NK-92 treated with Interleukin-12 subunit alpha and Interleukin-12 subunit beta, amount 100 ng/mL, for 24 hours (cell line): ENCODE measurements around the gene SH3GLB2.
"Not testable (repeated sequence)": the region's sequence is repeated elsewhere in the genome, so short reads cannot be mapped to it uniquely, and the experiment has no call there.

Experiments
- DNase-seq: peaks from one replicate; lab custom pipeline; 2025; lab: John Stamatoyannopoulos, UW

The SH3GLB2 gene

DNA sequence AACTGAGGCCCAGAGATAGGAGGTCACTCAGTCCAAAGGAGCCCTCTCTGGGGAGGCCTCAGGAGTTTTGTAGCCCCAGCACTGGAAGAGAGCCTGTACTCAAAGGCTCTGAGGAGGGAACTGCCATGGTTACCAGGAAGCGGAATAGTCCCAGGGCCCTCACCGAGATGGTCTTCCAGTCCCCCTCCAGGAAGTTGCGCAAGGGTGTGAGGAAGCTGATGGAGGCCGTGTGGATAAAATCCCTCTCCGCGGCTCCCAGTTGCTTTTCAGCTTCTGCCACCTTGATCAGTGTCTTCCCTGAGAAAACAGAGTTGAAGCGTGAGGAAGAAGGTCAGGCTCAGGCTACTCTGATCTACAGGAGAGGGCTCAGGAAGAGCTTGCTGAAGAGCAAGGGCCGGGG, 13.5 kb downstream of the SH3GLB2 start:
- no peak for DNase-seq

DNA sequence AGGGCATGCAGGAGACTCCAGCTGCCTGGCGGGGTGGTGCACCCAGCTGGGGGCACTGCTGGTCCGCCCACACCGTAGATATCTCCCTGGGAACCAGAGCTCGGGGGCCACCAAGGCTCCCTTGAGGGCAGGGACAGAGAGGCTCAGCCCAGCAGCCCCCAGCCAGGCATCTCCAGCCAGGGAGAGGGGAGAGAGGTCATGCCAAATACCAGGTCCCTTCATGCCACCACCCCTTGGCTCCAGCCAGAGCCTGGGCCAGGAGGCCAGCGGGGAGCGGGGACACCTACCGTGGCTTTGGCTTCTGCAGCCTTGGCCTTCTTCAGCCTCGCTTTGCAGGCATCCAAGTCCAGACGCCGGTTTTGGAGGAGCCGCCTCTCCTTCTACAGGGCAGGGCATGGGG, 14.0 kb downstream of the SH3GLB2 start:
- DNase-seq: no peak

DNA sequence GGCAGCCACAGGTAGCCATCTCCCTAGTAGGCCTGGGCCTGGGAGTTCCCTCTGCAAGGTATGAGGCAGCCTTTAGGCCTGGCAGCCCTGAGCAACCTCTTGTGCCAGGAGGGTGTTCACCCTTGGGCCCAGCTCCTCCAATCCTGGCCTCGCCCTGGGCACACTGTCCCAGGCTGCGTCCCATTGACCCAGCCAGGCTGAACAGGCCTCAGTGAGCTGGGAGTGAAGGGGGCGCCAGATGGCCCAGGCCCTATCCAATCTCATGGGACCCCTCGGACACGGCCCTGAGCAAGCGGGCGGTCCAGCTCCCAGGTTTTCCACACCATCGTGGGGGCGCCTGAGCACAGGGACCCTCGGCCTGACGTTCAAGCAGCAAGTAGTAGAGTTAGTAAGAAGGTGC, 14.5 kb downstream of the SH3GLB2 start:
- no peak for DNase-seq

DNA sequence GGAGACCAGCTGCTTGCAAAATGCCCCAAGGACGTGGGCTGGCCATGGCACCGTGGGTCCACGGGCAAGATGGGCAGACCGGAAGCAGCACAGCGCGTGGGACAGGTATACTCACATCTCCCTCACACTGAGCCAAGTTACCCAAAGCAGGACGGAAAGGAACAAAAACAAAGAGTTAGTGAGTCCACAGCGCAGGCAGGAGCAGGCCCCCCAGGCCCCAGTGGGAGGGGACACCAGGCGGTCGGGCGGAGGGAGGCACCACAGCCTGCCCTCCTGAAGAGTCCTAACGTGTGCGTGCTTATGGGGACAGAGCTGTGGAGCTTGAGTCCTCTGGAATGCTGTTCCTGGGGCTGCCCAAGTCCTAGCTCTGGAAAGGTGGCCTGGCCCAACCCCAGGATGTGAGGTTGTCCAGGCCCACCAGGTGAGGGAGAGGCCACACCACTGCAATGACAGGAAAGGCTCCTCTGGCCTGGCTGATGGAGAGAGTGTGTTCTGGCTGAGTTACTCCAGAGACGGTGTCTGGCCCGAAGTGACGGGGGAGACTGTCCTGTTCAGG, 15.2 kb downstream of the SH3GLB2 start:
- no peak for DNase-seq

DNA sequence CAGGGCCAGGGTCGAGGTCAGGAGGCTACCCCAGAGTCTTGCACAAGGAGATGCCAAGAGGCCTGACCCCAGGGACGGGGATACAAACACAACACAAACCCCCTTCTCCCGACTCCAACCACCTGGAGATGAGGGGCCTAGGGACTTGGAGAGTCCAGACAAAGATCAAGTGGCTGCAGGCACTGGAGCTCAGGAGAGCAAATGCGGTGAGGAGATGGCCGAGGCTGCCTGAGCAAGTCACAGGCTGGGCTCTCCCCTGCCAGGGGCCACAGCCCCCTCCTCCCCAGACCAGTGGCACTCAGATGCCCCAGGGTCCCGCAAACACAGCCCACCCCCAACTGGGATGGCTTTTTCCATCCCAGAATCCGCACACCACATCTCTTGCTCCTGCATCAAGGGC, 15.8 kb downstream of the SH3GLB2 start:
- no peak for DNase-seq

DNA sequence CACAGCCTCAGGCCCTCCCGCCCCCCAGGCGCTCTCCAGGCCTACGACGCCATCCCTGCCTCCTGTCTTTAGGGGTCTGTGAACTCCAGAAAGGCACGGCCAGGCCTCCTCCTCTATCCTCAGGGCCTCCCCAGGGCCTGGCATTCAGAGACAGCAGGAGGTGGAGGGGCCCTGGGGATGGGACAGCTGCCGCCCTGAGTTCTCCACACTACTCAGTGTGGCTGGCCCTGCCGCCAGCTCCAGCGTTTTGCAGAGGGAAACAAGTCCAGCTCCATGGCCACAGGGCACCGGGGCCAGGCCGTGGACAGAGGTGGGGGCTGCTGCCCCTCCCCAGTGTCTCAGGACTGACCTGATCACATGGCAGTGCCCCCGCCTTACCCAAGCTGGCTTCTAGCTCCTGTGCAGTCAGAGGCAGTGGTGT, 16.4 kb downstream of the SH3GLB2 start:
- DNase-seq: no peak

DNA sequence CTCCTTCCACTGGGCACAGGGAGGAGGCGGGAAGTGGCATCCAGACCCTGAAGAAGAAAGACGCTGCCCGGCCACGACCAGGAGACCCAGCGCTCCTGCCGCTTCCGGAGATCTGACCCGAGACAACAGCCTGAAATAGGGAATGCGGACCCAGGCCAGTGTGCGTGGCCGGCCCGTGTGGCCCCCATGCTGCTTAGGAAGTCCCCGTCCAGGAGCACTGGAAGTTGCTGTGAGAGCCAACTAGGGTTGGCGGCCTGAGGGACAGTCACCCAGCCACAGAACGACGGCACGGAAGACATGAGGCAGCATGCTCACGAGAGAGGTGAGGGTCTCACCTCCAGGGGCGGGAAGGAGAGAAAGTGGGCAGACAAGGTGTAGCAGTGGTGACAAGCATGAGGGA, 17.0 kb downstream of the SH3GLB2 start:
- no peak for DNase-seq

DNA sequence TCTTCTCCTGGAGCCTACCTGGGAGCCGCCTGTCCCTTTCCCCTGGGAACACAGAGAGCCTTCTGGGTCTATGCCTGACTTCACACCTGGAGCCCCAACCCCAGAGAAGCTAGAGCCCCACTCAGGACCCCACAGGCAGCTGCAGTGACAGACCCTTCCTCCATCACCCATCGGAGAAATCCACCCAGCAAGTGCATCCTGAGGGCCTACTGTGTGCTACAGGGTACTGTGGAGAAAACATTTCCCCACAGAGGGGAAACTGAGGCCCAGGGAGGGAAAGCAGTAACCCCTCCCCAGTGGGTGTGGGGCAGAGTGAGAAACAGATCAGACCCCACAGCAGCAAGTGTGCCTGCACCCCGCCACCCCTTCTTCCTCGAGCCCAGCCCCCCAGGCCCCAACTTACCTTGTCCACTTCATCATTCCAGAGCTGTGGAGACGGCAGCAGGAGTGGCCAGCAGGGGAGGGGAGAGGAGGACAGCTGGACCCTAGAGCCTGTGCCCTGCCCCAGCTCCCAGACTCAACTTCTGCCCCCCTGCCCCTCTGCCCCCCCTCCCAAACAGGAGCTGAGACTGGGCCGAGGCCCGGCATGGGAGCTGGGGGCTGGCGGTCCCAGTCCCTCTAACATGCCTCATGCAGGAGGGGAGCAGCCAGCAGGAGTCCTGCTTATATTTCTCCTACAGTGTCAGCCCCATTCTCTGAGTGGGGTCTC, 17.7 kb downstream of the SH3GLB2 start:
- DNase-seq: no peak

DNA sequence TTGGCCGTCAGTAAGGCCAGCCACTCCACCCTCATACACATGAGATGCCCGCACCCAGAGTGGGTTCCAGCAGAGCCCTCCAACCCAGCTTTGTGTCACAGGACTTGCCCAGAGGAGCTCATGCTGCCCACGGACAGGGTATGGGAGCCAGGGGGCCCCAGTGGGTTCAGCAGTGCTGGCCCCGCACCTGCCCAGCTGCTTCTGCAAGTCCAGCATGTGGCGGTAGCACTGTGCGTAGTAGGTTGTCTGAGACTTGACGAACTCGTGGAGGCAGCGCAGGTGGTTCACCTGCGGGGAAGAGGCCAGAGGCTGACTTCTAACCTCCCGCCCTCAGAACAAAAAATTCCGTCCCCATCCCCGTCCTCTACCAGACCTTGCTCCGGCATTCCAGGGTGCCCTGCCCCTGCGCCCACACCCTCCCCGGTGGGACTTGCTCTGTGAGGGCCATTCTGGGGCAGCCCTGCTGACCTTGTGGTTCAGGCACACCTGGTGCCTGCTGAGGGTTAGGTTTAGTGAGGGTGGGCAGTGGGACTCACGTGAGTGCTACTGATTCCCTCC, 18.5 kb downstream of the SH3GLB2 start:
- DNase-seq: no peak

DNA sequence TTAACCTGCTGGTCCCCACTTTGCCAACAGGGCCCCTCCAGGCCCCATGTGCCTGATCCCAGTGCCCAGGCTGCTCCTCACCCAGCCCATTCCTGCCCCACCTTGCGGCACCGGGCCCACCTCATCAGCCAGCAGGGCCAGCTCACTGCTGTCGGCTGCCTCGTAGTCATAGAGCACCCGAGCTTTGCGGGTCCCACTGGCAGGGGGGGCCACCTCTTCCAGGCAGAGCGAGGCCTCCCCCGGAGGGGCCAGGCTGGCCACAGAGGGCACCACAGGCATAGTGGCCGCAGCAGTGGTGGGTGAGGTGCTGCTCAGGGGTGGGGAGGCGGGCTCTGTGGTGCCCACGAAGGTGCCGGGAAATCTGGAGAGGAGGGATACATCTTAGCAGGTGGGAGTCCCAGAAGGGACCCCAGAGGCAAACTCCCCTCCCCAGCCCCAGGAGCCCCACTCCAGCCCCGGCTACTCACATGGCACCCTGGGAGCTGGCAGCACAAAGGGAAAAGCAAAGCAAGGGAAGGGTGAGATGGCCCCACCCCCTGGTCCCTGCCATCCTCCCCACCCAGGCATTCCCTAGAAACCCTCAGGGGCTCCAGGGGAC, 19.0 kb downstream of the SH3GLB2 start:
- DNase-seq: no peak

DNA sequence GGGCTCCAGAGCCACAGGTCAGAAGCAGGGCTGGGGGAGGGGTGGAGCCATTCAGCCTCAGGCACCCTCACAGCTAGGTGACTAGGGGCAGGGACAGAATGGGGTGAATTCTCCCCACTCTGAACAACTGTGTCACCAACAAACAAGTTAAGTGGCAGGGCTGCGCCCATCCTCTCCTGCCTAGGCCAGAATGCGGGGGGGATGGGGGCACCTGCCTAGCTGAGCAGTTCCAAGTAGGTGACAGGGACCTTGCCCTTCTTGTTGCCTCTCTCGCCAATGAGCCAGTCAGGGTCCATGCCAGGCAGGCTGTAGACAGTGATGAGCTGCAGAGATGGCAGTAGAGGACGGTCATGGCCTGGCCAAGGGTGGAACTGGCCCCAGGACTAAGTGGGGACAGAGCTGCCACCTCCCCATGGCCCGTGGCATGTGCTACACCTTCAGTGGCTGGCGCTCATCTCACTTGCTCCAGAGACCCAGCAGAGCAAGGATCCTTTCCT, 19.6 kb downstream of the SH3GLB2 start:
- DNase-seq: no peak

DNA sequence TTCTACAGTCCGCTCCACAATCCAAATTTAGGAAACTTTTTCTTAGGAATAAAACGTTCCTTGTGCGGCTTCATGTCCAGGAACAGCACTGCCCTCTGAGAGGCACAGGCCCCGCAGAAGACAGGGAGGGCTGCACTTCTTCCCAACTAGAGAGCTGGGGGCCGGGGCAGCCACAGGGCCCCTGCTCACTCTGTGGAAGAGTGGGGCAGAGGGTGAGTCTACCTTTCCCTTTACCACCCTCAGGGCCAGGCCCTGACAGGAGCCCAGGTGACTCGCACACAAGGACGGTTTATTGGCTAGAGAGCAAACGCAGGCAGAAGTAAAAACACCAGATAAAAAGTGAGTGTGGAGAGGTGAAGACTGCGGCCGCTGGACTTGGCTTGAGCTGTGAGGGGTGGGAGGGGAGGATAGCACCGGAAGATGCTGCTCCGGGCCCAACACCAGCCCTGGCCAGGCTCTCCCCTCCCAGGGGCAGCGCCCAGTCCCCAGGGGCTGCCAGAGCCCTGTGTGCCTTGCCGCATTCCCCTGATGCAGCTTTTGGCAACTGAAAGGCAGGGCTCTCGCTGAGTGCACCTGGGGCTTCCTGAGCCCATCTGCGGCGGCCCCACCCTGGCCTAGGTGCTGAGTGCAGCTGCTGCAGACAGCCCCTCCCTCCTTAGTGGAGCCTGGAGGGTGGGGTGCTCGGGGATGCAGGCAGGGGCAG, 20.2 kb downstream of the SH3GLB2 start:
- no peak for DNase-seq

DNA sequence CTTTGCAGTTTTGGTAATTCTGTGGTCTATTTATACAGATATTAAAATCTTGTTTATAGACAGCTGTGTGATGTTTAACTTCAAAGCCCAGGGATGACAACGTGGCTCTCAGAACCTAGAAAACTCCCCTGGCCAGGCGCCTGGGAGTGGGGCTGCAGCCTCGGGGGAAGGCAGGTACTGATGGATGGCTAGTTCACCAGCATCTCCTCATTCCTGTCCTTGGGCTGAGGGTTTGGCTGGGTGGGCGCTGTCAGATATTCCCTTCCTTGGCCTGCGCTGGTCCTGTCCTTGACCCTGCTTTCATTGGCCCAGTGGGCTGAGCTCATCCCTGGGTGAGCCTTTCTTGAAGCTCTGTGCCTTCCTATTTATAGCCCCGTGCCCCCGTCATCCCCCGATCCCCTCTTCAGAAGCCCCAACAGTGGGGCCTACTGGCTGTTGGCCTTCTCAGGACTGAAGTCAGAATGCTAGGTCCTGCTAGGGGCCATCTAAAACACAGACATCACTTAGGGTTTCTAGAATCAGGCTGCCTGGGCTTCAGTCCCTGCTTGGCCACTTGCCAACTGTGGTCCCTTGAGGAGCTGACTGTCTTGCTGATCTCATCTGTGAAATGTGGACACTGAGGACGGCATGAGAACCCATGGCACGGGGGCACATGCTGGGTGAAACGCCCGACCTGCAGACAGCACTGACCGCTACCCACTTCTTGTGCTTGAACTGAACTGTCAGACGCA, 20.9 kb downstream of the SH3GLB2 start:
- DNase-seq: no peak

DNA sequence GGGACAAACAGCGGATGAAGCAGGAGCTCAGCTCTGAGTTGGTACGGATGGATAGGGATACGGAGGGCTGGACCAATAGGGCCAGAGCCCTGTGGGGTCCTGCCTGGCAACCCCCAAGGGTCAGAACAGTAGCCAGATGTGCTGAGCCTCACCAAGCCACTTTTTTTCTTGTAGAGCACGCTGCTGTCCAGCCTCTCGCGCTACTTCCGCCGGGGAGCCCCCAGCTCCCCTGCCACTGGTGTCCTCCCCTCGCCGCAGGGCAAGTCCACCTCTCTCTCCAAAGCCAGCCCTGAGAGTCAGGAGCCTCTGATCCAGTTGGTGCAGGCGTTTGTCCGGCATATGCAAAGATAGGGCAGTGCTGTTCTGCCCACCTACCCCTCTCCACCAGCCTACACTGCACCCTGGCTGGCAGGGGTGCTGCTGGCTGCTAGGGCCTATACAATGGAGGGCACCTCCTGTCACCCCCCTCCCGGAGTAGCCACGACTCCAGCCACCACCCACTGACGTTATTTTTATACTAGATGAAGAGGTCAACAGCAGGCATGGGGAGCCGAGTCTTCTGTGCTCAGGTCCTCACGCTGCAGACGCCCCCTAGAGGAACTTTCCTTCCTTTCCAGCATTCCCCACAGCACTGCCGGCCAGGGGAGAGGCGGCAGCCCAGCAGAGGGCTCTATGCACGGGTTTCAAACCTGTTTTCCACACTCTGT, 21.6 kb downstream of the SH3GLB2 start:
- no peak for DNase-seq

DNA sequence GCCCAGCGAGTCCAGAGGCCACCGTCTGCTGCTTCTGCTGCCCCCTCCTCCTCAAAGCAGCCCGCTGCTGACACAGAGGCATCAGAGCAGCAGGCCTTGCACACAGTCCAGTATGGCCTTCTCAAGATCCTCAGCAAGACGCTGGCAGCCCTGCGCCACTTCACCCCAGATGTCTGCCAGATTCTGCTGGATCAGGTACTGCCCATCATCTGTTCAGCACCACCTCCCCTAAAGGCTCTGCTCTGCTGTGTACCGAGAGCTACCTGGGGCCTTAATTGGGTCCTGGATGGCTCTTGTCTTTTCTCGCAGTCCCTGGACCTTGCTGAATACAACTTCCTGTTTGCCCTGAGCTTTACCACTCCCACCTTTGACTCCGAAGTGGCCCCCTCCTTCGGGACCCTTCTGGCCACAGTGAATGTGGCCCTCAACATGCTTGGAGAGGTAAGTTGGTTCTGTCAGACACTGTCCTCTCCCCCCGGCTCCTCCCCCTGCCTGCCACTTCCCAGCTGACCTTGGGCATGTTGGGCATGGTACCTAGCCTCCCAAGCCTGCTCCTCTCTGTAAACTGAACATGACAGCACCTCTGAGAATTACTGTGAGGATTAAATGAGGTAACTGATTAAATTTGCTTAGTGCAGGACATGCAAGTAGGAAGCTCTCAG, 22.7 kb downstream of the SH3GLB2 start:
- DNase-seq: no peak

DNA sequence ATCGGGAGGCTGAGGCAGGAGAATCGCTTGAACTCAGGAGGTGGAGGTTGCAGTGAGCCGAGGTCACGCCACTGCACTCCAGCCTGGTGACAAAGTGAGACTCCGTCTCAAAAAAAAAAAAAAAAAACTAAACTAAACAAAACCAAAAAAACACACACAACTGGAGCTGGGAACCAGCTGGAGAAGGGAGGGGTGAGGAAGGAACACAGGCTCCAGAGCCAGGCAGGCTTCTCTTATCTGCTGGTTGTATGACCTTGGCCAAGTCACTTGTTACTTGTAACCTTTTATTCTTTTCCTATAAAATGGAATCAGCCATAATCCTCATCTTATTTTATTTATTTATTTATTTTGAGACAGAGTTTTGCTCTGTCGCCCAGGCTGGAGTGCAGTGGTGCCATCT, 24.0 kb downstream of the SH3GLB2 start:
- DNase-seq: not testable (repeated sequence)

DNA sequence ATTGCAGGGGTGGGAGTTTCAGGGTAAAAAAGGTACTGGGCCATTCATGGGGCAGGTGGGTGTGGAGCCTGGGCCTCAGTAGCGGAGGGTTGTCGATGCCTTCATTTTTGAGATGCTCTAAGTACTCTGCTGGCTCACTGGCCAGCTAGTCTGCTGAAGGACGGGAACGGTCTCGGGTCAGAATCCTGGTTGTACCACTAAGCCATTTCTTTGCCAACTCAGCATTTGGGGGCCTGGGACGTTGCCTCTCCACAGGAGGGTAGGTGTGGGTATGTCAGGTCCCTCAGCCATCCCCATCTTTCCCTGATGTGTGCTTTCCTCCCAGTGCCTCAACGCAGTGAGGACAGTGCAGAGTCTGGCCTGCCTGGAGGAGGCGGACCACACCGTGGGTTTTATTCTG, 25.1 kb downstream of the SH3GLB2 start:
- DNase-seq: no peak

DNA sequence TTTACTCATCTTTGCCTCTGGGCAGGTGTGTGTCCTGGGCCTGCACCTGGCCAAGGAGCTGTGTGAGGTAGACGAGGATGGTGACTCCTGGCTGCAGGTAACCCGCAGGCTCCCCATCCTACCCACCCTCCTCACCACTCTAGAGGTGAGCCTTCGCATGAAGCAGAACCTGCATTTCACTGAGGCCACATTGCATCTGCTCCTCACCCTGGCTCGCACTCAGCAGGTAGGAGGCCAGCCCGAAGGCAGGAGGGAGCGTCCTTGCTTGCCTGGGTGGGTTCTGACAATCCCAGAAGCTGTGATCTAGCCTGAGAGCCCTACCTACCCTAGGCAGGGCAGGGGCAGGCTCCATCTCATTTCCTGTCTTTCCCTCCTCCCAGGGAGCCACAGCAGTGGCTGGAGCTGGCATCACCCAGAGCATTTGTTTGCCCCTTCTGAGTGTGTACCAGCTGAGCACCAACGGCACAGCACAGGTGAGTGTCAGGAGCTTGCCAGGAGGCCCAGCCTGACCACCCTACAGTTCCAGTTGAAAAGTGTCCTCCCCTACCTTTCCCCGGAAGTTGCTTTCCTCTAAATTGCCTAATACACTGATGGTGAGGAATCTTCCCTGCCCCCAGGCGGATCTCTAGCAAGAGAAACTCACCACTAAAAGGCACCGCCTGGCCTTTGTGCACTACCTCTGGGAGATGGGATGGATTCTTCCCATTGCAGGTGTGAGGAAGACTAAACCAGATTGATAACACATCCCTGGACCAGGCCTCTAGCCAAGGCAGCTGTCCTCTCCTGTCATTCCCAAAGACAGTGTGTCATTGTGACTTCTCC, 26.4 kb downstream of the SH3GLB2 start:
- DNase-seq: no peak

DNA sequence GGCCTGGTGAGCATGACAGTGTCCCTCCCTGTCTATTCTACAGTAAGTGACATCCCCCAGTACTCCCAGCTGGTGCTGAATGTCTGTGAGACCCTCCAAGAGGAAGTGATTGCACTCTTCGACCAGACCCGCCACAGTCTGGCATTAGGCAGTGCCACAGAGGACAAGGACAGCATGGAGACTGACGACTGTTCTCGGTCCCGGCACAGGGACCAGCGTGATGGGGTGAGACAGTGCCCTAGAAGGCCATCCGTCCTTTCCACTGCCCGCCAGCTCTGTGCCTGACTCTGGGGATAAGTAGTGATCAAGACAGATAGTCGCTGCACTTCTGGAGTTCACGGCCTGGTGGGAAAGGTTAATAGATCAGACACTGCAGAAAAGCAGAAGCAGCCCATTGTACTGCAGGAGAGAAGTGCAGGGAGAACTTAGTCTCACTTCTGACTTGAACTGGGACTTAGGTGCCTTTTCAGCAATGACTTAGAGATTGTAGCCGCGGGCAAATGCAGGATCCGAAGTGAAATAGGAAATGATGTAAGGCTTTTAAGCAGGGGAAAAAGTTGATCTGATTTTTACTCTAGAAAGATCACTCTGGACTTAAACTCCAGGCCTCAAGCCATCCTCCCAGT, 28.4 kb downstream of the SH3GLB2 start:
- no peak for DNase-seq
